GM21367 (cell line): ENCODE measurements around the gene B3GALT2.

Source experiments
- ATAC-seq: cut with Tn5 transposase; IDR thresholded peaks from one replicate; pipeline ENCODE4 v1.9.1; 2021; ENCODE audit not compliant: unreplicated experiment

B3GALT2 gene

DNA sequence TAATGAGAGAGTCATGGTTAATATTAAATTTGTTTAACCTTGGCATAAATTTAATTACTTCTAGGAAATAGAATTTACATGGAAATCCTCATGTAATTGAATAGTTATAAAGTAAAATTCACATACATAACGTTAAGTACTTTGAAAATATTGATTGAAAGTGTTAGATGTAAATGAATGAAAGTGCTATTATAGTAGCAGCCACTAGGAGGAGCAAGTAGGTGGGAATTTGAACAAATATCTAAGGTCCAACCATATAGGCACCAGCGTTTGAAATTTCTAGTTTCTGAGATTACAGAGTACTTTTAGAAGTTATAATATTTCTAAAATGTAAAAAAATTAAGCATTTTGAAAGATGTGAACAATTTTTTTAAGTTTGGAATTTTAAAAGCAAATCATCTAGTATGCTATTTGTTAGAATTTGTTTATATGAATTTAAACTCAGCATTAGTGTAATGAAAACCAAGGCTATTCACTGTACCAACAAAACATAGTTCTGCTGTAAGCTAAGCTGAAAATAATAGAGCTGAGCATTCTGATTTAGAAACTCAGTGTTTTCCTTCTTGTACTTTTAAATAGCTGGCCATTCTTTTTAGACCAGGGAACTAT lies 3.3 kb downstream of the B3GALT2 start:
- no peak for ATAC-seq

- no peak for ATAC-seq
These were observed 4.4 kb downstream of the B3GALT2 start for GRCh38 chr1:193181985-193182384.

- no peak for ATAC-seq
These were observed 4.9 kb downstream of the B3GALT2 start for GRCh38 chr1:193181536-193181935.

DNA sequence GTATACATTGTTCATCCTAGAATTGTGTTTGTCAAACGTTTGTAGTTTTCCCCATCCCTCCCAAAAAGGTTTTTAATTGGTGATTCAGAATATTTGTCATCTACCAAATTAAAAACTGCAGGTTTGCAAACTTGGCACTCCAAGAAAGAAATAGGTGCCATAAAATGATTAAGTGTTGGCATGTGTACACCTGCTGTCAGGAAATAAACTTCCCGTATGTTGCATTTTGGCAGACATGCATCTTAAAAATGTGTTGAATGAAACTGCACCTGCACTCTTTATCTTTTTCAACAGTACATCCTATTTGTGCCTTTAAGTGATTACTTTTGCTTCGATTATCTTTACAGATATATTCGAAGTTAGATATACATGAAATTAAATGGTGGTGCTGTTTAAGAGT lies 7.3 kb downstream of the B3GALT2 start:
- no peak for ATAC-seq

DNA sequence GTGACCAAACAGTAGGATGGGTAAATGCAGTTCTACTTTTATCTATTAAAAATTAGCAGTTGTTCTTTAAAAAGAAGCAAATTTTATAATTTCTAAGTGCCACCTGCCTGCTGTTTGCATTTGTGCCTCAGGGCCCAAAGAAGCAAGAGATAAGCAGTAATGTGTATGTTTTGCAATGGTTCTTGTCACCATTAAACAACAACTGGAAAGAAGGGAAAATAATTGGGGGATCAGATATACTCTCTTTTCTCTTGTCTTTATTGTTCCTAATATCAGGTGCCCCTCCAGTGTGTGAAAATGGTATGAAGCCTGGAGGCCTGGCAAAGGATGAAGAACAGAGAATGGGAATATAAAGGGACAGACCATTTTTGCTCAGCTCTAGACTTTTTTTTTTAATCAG lies 9.6 kb downstream of the B3GALT2 start:
- no peak for ATAC-seq

DNA sequence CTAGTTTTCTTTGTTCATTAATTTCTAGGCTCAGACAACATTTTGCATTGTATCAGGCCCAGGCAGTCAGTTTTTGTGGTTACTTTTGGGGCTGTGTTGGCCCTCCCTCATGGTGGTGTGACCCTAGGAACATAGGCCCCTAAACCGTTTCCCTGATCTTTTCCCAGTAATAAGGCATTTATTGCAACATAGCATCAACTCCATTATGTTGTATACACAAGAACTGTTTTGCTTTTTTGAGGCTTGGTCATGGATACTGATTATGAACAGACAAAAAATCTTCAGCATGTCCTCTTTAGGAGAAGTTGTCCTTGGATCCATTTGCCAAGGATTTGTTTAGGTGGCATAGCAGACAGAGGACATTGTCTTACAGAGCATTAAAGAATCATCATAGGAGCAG lies 10.3 kb downstream of the B3GALT2 start:
- ATAC-seq, result no peak

GRCh38 chr1:193157360-193157759 lies 29.1 kb downstream of the B3GALT2 start:
- ATAC-seq, result no peak

DNA sequence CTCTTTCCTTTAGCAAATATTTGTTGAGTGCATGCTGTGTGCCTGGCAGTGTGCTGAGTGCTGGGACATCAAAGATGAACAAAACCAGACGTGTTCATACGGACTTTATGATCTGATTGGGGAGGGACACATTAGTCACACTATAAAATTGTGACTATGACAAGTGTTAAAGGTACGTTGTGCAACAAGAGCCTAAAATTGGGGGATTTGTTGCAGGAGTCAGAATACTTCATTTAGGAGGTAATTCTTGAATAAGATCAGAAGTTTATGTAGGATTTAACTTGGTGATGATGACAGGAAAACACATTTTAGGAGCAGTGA lies 29.6 kb downstream of the B3GALT2 start:
- ATAC-seq, result no peak

DNA sequence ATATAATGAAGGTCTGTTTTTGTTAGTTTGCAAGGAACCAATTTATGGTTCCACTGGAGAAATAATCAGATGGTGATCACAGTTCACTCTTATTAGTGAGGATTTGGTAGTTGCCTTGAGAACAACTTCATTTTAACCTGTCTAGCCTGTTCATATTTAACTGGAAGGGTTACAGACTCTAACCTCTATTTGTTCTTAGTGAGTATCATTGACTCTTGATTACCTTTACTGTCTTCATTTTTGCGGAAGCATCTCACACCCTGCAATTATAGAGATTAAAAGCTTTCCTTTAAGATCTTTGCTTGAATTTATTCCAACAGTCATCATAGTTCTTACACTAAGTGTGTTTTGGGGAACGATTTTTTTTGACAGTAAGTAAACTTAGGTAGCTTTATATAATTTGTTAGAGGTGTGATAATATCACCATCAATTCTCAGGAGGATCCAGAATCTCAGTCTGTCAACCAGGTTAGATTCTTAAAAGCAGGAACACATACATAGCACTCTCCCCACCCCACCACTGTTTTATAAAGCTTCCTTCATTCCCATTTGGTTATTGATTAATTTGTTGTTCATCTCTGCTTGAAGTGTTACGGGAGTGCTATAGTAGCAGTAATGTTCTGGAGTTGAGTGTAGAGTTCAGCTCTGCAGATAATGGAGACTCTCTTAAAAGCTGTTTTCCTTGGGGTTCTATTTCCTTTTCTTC lies 30.1 kb downstream of the B3GALT2 start:
- ATAC-seq, result no peak

DNA sequence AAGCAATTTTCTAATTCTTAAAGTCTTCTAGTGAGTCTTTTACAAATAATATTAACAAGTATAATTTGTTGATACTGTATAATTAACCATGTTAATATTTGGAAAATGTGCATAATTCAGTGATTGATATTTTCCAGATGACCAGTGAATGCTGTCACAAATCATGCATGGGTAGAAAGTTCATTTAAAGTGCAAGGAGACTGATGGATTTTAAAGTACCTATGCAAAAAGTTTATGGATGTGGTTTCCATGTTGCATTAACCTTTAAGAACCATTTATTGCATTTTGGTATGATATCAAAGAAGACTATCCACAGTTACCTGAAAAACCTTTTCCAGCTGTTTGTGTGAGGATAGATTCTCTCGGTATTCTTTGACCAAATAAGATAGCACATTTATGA lies 41.4 kb downstream of the B3GALT2 start:
- no peak for ATAC-seq

DNA sequence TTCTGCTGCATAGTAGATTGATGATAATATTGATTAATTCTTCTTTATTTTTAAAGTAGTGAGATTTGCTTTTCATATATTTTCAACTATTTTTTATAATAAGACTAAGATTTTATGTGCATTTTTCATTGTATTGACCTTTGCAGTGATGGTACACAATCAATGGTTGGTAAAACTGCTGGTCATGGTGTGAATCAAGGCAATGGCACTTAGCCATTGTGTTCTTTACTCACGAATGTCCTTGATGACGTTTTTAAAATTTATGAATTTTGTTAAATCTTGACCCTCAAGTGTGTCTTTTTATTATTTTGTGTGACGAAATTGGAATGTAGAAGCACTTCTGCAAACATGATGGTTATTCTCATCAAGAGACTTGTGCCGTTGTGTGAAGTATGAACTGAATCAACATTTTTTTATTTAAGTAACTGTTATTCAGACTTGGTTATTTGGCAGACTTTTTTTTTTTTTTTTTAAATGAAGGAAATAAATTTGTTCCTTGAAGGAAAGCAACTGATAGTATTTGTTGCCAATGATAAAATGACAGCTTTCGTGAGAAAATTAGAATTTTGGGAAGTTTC lies 42.0 kb downstream of the B3GALT2 start:
- no peak for ATAC-seq

- no peak for ATAC-seq
These were observed 43.1 kb downstream of the B3GALT2 start for GRCh38 chr1:193143285-193143684.

GRCh38 chr1:193142409-193142808 lies 44.0 kb downstream of the B3GALT2 start:
- ATAC-seq, result no peak

DNA sequence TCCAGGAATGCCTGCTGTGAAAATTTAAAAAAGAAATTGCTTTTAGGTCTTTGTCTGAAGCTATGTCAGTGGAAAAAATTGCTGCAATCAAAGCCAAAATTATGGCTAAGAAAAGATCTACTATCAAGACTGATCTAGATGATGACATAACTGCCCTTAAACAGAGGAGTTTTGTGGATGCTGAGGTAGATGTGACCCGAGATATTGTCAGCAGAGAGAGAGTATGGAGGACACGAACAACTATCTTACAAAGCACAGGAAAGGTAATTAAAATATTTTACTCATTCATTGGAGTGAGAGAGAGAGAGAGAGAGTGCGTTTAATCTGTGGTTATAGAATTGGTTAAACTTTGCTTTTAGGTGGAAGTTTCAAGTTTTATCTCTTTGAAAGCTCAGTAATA lies 44.6 kb downstream of the B3GALT2 start:
- ATAC-seq, result no peak

DNA sequence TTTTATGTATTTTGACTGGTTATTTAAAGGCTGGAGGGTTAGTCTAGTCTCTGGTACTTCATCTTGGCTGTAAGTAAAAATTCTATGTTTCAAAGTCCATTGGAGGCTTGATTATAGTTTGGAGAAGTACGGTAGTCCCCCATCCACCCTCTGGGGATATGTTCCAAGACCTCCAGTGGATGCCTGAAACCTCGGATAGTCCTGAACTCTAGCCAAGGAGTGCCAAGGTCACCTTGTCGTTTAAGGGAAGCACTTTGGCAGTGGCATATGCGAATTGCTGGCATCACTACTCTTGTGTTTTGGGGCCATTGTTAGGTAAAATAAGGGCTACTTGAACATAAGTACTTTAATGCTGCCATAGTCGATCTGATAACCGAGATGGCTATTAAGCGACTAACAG lies 46.2 kb downstream of the B3GALT2 start:
- ATAC-seq, result no peak

GRCh38 chr1:193131266-193131860 lies 55.0 kb downstream of the B3GALT2 start:
- no peak for ATAC-seq
